Measurements from ENCODE around the gene PRSS27. TPM values are rescaled to one million over a fixed set of nuclear protein-coding genes. Genes with fewer than 3 reads are reported as not detected.

PRSS27 gene
- 1.0 and 1.2 TPM in 2 replicates for total RNA-seq

DNA sequence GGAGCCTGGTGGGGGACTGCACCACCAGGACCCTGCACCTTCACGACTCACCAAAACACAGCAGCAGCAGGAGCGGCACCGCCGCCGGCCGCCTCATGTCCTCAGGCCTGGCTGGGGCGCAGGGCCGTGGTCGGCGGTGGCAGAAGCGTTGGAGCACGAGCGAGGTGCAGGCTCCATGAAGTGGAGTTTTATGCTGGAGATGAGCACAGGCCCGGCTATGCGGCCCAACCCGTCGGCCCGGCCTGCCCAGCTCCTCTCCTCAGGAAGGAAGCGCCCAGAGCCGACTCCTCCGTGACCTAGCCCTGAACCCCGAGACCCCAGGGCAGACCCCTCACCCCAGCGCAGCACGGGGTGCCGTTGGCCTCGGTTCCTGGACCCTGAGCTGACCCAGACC is at the start of gene PRSS27:
TSS of gene PRSS27 (minus strand) at position 161 of the 394 bp plus-strand sequence. CDS start at position 97, 64 bp downstream.
- intact Hi-C loops (cut with micrococcal nuclease), result loop anchor here (2.0 kb wide), 2 partner anchors 33 to 249 kb away; partner anchors contain the start of genes PAQR4 and SRRM2

DNA sequence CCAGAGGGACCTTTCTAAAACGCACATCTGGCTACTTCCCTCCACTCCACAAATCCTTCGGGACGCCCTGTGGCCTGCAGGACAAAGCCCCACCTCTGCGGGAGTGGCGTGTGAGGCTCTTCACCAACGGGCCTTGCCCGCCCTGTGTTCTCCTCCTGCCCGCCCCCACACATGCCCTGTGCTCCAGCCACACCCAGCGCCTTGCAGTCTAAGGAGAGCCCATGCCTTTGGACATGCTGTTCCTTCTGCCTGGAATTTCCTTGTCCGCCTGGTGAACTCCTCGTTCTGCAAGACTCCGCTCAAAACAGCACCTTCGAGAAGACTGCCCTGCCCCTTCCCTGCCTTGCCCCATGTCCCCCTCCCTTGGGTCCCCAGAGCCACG is 49.6 kb upstream of the PRSS27 start:
- intact Hi-C loops (cut with micrococcal nuclease), result loop anchor here (10.0 kb wide), 1 partner anchor 155 kb away; no protein-coding TSS in a partner anchor

DNA sequence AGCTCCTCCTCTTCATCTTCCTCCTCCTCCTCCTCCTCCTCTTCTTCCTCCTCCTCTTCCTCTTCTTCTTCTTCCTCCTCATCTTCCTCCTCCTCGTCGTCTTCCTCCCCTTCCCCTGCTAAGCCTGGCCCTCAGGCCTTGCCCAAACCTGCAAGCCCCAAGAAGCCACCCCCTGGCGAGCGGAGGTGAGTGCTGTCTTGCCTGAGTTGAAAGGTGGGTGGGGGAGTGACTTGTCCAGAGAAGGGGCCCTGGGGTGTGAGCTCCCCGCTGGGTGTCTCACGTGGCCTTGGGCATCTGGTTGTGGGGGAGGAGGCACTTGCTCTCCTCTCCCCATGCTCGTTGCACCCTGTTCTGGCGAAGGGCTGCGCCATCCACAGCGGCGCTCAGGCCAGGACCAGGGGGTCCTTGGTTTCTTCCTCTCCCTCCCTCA is 49.1 kb upstream of the PRSS27 start:
- intact Hi-C loops (cut with micrococcal nuclease), result no loop called here

DNA sequence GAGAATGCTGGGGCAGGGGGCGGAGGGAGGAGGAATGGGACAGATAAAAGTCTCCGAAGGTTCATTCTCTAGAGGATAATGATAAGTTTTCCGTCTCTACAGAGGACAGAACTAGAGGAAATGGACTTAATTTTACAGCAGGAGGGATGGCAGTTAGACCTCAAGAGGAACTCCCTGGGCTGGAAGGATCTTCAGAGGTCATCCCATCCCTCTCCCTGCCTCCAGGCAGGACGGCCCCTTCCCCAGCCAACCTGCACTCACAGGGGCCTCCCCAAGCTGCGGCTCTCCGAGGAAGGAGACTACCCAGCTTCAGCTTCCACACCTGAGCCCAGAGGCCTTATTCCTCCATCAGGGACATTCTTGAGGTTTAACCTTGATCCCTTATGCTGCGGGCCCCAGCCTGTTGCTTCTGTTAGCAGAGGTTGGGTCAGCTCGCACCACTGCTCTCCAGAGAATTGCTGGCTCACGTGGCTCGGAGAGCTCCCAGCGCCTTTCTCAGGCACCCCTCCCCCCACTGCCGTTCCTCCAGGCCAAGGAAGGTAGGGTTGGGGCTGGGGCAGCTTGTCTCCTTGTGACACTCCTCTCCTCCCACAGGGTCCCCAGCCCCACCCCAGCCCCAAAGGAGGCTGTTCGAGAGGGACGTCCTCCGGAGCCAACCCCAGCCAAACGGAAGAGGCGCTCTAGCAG is 48.5 kb upstream of the PRSS27 start:
- intact Hi-C loops (cut with micrococcal nuclease), result no loop called here

DNA sequence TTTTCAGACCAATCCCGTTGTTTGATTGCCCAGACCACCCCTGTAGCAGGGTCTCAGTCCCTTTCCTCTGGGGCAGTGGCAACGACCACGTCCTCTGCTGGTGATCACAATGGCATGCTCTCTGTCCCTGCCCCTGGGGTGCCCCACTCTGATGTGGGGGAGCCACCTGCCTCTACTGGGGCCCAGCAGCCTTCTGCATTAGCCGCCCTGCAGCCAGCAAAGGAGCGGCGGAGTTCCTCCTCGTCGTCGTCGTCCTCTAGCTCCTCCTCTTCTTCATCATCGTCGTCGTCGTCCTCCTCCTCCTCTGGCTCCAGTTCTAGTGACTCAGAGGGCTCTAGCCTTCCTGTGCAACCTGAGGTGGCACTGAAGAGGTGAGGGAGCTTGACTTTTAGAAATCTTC is 47.9 kb upstream of the PRSS27 start:
- intact Hi-C loops (cut with micrococcal nuclease), result no loop called here

DNA sequence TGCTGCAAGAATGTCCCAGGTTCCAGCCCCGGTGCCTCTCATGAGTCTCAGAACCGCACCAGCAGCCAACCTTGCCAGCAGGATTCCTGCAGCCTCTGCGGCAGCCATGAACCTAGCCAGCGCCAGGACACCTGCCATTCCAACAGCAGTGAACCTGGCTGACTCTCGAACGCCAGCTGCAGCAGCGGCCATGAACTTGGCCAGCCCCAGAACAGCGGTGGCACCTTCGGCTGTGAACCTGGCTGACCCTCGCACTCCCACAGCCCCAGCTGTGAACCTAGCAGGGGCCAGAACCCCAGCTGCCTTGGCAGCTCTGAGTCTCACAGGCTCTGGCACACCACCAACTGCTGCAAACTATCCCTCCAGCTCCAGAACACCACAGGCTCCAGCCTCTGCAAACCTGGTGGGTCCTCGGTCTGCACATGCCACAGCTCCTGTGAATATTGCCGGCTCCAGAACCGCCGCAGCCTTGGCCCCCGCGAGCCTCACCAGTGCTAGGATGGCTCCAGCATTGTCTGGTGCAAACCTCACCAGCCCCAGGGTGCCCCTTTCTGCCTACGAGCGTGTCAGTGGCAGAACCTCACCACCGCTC is 47.2 kb upstream of the PRSS27 start:
- intact Hi-C loops (cut with micrococcal nuclease), result no loop called here

DNA sequence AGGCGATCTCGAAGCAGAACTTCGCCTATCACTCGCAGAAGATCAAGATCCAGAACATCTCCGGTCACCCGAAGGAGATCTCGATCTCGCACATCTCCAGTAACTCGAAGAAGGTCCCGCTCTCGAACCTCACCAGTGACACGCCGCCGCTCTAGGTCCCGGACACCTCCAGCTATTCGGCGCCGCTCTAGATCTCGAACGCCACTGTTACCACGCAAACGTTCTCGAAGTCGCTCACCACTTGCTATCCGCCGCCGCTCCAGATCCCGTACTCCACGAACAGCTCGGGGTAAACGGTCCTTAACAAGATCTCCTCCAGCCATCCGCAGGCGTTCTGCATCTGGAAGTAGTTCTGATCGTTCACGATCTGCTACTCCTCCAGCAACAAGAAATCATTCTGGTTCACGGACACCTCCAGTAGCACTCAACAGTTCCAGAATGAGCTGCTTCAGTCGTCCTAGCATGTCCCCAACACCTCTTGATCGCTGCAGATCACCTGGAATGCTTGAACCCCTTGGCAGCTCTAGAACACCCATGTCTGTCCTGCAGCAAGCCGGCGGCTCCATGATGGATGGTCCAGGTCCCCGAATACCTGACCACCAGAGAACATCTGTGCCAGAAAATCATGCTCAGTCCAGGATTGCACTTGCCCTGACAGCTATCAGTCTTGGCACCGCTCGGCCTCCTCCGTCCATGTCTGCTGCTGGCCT is 46.6 kb upstream of the PRSS27 start:
- intact Hi-C loops (cut with micrococcal nuclease), result no loop called here

DNA sequence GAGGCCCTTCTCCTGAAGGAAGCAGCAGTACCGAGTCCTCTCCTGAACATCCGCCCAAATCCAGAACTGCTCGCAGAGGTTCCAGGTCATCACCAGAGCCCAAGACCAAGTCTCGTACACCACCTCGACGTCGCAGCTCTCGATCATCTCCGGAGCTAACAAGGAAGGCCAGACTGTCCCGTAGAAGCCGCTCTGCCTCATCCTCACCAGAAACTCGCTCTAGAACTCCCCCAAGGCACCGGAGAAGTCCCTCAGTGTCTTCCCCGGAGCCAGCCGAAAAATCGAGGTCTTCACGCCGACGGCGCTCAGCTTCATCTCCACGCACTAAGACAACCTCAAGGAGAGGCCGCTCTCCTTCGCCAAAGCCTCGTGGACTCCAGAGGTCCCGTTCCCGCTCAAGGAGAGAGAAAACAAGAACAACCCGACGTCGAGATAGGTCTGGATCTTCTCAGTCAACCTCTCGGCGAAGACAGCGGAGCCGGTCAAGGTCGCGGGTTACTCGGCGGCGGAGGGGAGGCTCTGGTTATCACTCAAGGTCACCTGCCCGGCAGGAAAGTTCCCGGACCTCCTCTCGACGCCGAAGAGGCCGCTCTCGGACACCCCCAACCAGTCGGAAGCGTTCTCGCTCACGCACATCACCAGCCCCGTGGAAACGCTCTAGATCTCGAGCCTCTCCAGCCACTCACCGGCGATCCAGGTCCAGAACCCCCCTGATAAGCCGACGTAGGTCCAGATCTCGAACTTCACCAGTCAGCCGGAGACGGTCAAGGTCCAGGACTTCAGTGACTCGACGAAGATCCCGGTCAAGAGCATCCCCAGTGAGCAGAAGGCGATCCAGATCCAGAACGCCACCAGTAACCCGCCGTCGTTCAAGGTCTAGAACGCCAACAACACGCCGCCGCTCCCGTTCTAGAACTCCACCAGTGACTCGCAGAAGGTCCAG is 45.7 kb upstream of the PRSS27 start:
- intact Hi-C loops (cut with micrococcal nuclease), result no loop called here

DNA sequence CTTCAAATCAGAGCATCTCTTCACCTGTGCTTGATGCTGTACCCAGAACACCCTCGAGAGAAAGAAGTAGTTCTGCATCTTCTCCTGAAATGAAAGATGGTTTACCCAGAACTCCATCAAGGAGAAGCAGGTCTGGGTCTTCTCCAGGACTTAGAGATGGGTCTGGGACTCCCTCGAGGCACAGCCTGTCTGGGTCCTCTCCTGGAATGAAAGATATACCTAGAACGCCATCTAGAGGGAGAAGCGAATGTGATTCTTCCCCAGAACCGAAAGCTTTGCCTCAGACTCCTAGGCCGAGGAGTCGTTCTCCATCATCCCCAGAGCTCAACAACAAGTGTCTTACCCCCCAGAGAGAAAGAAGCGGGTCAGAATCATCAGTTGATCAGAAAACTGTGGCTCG is 44.7 kb upstream of the PRSS27 start:
- intact Hi-C loops (cut with micrococcal nuclease), result no loop called here

DNA sequence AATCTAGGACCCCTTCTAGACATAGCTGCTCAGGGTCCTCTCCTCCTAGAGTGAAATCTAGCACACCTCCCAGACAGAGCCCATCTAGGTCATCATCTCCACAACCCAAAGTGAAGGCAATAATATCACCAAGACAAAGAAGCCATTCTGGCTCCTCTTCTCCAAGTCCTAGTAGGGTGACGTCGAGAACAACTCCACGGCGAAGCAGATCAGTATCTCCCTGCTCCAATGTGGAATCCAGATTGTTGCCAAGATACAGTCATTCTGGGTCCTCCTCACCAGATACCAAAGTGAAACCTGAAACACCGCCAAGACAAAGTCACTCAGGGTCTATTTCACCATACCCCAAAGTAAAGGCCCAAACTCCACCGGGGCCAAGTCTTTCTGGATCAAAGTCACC is 43.1 kb upstream of the PRSS27 start:
- intact Hi-C loops (cut with micrococcal nuclease), result no loop called here

DNA sequence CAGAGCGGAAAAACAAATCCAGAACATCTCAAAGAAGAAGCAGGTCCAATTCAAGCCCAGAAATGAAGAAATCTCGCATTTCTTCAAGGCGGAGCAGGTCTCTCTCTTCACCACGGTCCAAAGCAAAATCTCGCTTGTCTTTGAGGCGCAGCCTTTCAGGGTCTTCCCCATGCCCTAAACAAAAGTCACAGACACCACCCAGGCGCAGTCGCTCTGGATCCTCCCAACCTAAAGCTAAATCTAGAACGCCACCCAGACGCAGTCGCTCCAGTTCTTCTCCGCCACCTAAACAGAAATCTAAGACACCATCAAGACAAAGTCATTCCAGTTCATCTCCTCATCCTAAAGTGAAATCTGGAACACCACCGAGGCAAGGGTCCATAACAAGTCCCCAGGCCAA is 42.7 kb upstream of the PRSS27 start:
- intact Hi-C loops (cut with micrococcal nuclease), result no loop called here

DNA sequence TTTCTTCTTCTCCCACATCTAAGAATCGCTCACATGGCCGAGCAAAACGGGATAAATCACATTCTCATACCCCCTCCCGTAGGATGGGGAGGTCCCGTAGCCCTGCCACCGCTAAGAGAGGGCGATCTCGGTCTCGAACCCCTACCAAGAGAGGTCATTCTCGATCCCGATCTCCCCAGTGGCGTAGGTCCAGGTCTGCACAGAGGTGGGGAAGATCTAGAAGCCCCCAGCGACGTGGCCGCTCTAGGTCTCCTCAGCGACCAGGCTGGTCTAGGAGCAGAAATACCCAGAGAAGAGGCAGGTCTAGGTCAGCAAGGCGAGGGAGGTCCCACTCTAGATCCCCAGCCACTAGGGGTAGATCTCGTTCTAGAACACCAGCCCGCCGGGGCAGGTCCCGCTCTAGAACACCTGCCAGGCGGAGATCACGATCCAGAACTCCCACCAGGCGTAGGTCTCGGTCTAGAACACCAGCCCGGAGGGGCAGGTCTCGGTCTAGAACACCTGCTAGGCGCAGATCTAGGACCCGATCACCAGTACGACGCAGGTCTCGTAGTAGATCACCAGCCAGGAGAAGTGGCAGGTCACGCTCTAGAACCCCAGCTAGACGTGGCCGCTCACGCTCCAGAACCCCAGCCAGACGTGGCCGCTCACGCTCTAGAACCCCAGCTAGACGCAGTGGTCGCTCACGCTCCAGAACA is 42.0 kb upstream of the PRSS27 start:
- intact Hi-C loops (cut with micrococcal nuclease), result no loop called here

DNA sequence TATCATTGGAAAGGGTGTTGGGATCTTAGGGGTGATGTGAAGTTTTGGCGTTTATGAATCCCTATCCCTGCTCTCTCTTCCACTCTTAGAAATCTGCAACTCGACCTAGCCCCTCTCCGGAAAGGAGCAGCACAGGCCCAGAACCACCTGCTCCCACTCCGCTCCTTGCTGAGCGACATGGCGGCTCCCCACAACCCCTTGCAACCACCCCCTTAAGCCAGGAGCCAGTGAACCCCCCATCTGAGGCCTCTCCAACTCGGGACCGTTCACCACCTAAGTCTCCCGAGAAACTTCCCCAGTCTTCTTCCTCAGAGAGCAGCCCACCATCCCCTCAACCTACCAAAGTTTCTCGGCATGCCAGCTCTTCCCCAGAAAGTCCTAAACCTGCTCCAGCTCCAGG is 41.4 kb upstream of the PRSS27 start:
- intact Hi-C loops (cut with micrococcal nuclease), result no loop called here

DNA sequence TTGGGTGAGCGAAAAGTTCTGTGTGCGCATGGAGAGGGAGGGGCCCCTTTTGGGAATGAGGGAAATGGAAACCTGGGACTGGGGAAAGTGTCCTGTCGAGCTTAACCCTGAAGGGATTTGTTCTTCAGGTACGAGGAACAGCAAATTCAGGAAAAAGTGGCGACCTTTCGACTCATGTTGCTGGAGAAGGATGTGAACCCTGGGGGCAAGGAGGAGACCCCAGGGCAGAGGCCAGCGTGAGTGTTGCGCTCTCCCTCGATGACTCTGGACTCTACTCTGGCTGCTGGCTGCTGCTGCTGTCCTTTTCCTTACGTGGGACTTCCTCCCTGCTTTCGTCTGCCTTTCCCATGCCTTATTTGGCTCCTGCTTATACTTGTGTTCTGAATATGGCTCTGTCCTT is 37.3 kb upstream of the PRSS27 start:
- intact Hi-C loops (cut with micrococcal nuclease), result loop anchor here (10.0 kb wide), 1 partner anchor 127 kb away; the partner anchor contains the start of gene FLYWCH2

DNA sequence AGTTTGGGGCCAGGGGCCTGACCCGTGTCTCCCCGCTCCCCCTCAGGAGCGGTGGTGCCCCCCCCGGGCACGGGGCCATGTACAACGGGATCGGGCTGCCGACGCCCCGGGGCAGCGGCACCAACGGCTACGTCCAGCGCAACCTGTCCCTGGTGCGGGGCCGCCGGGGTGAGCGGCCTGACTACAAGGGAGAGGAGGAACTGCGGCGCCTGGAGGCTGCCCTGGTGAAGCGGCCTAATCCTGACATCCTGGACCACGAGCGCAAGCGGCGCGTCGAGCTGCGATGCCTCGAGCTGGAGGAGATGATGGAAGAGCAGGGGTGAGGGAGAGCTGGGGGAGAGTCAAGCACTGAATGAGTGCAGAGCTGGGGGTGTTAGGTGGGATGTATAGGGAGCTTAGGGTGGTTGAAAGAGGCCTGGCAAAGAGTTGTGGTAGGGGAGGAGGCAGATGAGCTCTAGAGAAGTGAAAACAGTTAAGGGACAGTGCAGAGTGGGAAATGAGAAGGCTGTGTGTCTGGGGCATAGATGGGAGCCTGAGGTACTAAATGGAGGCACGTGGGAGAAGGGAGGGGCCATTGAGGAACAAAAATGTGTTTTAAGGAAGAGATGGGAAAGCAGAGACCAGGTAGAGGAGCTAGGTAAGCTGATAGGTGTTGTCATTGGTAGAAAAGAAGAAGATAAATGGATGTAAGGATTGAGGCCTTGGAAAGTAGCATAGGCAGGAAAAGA is 36.4 kb upstream of the PRSS27 start:
- intact Hi-C loops (cut with micrococcal nuclease), result loop anchor here (10.0 kb wide), 1 partner anchor 128 kb away; the partner anchor contains the start of gene FLYWCH2

DNA sequence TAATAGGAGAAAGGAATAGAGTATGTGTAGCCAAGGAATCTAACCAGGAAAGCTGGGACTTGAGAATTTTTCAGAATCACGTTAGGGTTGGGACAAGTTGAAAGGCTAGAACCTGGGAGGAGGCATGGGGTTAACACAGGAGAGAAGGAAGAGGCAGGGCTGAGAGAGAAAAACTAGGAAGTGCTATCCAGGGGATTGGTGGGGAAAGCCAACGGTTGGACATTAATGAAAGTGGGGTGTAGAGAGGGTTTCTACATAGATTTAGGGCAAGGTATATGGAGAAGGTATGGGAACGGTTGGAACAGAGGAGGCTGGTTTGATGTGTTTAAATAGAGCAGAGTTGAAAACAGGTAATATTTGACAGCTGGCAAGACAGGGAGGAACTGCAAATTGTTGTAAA is 35.1 kb upstream of the PRSS27 start:
- intact Hi-C loops (cut with micrococcal nuclease), result loop anchor here (10.0 kb wide), 1 partner anchor 130 kb away; the partner anchor contains the start of gene FLYWCH2

DNA sequence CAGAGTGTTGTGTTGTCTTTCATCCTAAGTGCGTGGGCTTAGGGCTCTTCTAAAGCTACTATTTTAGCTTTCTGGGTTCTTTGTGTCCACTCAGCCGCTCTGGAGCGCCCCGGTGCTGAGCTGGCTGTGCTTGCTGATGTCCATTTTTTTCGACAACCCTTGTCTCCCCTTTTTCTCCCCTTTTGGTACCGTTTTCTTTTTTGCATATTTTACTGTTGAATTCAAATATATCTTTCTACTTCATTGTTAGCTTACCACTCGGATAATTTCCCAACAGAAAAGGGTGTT is 33.7 kb upstream of the PRSS27 start:
- intact Hi-C loops (cut with micrococcal nuclease), result loop anchor here (1.0 to 10.0 kb wide), 4 partner anchors 33 to 761 kb away; partner anchors contain the start of genes FLYWCH2 and PRSS27

DNA sequence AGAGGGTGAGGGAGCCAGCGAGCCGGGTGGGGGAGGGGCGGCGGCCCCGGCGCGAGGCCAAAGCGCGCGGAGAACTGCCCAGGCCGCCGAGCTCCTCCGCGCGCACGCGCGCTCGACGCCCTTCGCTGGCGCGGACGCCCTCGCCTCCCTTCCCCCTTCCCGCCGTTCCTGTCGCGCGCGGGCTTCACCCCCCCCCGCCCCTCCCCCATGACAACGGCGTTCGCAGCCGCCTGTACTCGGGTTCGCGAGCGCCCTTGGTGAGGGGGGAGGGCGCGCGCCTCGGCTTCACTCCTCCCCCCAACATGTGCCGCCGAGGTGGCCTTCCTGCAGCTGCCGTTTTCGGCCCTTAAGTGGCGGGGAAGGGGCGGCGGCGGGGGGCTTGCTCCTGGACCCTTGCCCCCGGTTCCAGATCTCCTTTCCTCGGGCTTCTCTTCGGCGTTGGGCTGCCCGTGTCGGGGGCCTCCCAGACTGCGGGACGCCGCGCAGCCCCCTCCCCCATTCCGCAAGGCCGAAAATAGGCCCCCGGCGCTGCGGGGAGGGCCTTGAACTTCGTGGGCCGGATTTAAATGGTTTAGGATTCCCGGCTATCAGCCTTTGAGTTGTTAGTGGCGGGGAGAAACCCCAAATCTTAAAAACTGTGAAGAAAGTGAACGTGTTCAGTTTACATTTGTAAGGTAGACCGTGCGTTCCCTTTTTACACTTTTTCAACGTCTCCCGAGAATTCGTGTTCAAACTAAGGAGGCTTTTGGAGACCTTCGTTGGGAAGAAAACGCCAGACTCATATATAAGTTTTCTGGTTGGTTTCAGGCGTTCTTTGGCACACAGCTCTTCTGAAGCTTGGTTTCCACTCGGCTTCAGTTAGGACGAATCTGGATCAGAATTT is 33.1 kb upstream of the PRSS27 start:
- intact Hi-C loops (cut with micrococcal nuclease), result loop anchor here (1.0 to 10.0 kb wide), 7 partner anchors 24 to 761 kb away; partner anchors contain the start of genes ELOB, FLYWCH2, KCTD5 and PRSS27
